ENCODE results near the gene ASXL2.
"Not testable (repeated sequence)": the region's sequence is repeated elsewhere in the genome, so short reads cannot be mapped to it uniquely, and the experiment has no call there.

DNA sequence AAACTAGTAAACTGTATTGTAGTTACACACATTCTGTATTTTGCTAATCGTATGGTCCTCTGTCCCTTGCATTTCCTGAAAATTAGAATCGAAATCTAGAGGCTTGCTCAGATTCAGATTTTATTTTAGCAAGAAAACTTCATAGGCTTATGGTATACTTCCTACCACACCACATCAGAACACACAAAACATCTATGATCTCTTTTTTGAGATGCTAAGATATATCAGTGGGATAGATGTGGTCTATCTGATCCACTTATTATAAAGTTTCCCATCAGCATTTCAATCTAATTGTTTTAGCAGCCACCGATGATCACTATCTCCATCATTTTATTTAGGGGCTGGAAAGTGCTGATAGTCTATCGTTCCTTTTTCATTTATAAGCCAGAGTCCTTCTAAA is 27.9 kb downstream of the ASXL2 start:
- TF ChIP-seq NFRKB (IDR thresholded peaks at IDR 0.05); ZNF384 (IDR thresholded peaks at IDR 0.05); HDGF (IDR thresholded peaks at IDR 0.05; ENCODE audit: borderline replicate concordance): not testable (repeated sequence)
